ENCODE measurements around the gene SLC15A4.

The SLC15A4 gene

DNA sequence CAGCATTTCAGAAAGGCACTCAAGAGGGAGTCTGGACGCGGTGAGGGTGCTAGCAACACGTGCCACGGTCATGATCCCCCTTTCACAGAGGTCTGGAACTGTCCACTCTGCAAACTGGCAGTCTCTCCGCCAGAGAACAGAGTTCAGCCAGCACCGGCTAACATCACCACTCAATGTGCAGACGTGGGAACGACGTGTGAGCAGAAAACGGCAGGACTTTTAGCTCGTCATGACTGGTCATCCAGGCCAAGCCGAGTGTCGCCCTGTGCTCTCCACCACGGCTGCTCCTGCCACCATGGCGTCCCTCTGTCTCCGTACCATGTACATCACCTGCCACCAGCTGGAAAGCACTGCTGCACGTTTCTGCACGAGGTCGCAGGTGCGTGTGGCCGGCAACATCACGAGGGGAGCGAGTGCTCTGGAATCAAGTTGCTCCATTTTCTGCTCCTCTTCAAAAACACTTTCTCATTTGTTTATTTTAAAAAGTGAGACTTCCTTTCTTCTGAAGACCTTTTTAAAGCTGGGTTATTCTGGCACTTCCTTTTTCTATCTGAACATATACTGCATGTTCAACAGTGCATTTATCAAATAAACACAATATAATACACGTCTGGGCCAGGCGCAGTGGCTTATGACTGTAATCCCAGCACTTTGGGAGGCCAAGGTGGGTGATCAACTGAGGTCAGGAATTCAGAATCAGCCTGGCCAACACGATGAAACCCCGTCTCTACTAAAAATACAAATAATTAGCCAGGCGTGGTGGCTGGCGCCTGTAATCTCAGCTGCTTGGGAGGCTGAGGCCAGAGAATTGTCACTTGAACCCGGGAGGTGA is 28.0 kb downstream of the SLC15A4 start:
- in situ Hi-C loops (cut with MboI; ENCODE audit: low sequenced_read_pairs) = no loop called here

- in situ Hi-C loops (cut with MboI; ENCODE audit: low sequenced_read_pairs) = no loop called here
These were observed 28.9 kb downstream of the SLC15A4 start for GRCh38 chr12:128794661-128795529.

GRCh38 chr12:128793701-128794100 is 30.1 kb downstream of the SLC15A4 start:
- in situ Hi-C loops (cut with MboI; ENCODE audit: low sequenced_read_pairs) = no loop called here

DNA sequence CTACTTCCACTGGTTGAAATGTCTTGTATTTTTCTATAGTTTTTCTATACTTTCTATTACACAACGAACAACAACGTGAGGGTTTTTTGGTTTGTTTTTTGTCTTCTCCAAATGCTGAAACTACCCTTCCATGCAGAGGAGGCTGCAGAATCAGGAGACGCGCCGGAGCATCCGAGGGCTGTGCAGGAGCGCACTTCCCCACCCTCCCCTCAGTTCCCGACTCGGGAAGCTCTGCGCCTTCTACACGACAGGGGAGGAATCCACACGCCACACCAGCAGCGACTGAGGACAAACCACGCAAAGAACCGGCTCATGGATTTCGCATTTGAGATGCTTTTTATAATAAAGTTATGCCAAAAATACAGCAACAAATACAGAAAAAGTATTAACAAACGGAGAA is 30.9 kb downstream of the SLC15A4 start:
- in situ Hi-C loops (cut with MboI; ENCODE audit: low sequenced_read_pairs) = no loop called here

DNA sequence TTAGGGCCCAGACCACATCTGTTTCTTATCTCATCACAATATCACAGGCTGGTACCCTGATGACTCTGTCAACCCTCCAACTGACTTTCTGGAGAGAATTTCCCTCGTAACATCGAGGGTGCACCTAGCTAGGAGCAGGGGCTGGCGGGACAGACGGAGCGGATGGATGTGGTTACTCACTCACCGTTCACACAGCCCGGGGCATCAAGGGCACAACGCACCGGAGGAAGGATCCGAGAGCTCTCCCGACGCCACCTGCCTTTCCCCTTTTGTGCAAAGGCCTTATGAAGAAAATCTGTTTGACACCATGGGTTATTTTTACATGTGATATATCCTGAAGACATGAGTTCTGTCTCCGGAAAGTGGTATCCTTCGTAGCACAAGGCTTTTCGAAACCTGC is 31.4 kb downstream of the SLC15A4 start:
- in situ Hi-C loops (cut with MboI; ENCODE audit: low sequenced_read_pairs) = no loop called here

DNA sequence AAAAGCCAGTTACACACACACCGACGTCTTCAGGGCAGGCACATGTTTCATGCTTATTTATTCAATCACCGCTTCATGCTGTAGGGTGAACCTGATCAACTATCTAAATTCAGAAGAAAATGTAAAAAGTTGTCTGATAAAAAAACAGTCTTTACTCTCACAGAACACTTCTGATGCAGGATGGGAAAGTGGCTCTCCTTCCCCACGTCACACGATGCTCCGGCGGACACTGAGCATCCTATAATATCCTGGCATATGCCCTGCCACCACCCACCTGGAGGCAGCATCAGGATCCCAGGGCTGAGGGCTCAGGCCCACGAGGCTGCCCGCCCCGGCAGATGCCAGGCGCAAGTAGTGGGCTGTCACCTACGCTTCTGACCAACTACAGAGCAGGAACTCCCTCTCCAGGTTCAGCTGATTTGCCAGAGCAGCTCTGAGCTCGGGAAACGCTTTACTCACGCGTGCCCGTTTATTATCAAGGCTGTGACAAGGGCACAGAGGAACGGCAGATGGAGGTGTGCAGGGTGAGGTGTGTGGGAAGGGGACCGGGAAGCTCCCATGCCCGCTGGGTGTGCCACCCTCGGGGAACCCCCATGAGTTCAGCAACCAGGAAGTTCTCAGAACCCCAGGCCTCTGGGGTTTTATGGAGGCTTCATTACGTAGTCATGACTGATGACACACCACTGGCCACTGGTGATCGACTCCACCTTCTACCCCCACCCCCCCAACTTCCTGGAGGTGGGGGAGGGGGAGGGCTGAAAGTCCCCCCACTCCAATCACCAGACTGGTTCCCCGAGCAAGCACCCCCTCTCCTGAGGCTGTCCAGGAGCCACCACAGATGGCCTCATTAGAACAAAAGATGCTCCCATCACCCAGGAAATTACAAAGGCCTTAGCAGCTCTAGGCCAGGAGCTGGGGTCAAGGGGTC is 32.1 kb downstream of the SLC15A4 start:
- in situ Hi-C loops (cut with MboI; ENCODE audit: low sequenced_read_pairs) = no loop called here

GRCh38 chr12:128790653-128791373 is 32.9 kb downstream of the SLC15A4 start:
- in situ Hi-C loops (cut with MboI; ENCODE audit: low sequenced_read_pairs) = no loop called here

DNA sequence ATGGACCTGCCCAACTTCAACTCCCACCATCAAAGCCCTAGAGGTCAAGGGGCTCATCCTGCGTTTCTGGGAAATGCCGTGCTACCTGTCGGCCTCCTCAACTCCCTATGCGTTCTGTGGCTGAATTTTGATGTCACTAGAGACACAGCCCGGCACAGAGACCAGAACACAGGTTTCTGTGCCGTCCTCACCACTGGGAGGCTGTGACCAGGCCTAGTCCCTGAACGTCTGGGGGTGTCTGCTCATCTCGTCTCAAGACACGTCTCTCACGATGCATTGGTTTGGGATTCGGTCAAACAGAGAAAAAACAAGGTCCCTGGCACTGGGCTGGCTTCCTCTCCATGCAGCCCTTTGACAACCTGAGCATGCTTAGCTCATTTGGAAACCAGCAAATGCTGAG is 33.5 kb downstream of the SLC15A4 start:
- in situ Hi-C loops (cut with MboI; ENCODE audit: low sequenced_read_pairs) = no loop called here

GRCh38 chr12:128789356-128789929 is 34.3 kb downstream of the SLC15A4 start:
- in situ Hi-C loops (cut with MboI; ENCODE audit: low sequenced_read_pairs) = no loop called here

- in situ Hi-C loops (cut with MboI; ENCODE audit: low sequenced_read_pairs) = no loop called here
These were observed 35.9 kb downstream of the SLC15A4 start for GRCh38 chr12:128787827-128788226.

DNA sequence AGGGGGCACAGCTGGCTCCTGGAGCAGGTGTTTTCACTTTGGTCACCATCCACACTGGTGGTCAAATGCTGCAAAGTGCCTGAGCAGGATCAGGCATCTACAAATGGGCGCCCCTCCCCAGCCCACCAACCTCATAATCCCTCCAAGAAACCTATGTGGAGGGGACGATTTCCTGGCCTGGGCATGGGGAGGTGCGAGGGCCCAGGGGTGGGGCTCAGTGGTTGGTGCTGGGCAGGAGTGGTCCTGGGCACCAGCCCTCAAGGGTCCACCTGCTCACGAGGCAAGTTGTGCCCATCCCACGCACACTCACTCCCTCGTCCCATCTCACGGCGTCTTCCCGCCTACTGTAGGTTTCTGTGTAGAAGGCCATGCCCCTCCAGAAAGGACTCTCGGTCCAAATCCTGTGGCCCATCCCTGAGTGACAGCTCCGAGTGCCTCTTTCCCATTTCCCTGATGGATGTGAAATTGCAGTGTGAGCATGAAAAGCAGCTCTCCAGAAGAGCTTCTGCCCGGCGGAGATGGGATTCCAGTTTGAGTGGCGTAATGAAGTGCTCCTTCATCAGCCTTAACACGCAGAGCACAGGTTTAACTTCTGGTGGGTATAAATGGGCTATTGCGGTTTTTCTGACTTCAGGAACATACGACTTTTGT is 36.9 kb downstream of the SLC15A4 start:
- in situ Hi-C loops (cut with MboI; ENCODE audit: low sequenced_read_pairs) = no loop called here

- in situ Hi-C loops (cut with MboI; ENCODE audit: low sequenced_read_pairs) = no loop called here
These were observed 39.6 kb downstream of the SLC15A4 start for GRCh38 chr12:128784030-128784760.

GRCh38 chr12:128783129-128783574 is 40.6 kb downstream of the SLC15A4 start:
- in situ Hi-C loops (cut with MboI; ENCODE audit: low sequenced_read_pairs) = no loop called here

DNA sequence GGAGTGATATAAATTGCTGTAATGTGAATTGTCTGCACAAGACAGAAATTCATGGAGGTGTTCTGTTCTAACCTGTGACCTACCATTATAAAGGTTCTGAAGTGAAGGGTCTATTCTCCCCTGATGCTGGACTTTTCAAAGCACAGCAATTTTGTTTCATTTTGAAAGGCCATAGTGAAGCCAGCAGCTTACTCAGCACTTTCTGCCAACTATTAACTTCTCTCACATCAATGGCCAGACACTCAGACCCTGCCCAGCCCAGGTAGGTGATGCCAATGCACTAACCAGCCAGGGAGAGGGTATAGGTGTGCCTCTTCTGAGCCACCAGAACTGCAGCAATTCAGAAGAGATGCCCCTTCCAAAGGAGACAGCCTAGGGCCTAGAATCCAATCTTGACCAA is 43.9 kb downstream of the SLC15A4 start:
- in situ Hi-C loops (cut with MboI; ENCODE audit: low sequenced_read_pairs) = no loop called here

DNA sequence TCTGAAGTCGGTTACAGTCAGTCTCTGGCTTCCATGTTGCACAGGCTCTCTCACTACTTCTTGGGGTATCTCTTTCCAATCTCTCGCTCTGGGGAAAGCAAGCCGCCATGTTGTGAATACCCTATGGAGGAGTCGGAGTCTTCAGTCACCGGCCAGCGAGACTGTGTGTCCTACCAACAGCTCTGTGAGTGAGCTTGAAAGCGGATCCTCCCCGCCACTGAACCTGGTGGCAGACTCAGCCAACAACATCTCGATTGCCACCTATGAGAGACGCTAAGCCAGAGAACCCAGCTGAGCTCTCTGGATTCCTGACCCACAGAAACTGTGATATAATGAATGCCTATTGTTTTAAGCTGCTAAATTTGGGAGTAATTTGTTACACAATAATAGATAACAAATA is 51.5 kb downstream of the SLC15A4 start:
- in situ Hi-C loops (cut with MboI; ENCODE audit: low sequenced_read_pairs) = no loop called here

DNA sequence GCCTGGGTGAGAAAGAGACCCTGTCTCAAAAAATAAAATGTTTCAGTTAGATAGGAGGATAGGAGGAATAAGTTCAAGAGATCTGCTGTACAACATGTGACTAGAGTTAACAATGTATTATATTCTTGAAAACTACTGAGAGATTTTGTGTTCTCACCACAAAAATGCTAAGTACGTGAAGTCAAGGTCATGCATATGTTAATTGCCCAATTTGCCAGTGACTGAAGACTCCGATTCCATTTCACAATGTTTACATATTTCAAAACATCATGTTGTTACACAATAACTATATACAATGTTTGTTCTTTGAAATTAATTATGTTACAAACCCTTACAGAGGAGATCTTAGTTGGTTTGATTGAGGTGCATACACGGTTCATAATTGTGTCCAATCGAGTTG is 52.1 kb downstream of the SLC15A4 start:
- in situ Hi-C loops (cut with MboI; ENCODE audit: low sequenced_read_pairs) = no loop called here

DNA sequence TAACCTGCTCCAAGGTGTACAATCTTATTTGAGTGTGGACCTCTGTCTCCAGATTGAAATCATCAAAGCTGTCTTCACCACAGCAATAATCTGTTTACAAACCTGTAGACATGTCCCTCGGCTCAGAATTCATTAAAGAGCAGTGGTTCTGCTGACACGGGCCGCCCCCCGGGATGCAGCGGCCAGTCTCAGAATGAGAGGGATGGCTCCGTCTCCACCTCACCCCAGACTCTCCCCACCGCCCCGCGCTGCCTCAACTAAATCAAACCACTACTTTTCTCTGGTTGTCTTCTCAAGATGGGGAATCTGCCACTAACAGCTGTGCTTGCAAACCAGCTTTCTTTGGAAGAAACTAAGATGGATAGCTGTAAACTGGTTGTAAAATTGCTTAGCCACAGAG is 56.2 kb downstream of the SLC15A4 start:
- in situ Hi-C loops (cut with MboI; ENCODE audit: low sequenced_read_pairs) = no loop called here

- in situ Hi-C loops (cut with MboI; ENCODE audit: low sequenced_read_pairs) = no loop called here
These were observed 56.8 kb downstream of the SLC15A4 start for GRCh38 chr12:128766738-128767501.
